ENCODE data around the gene NUDT8. TPM values are rescaled to one million over a fixed set of nuclear protein-coding genes. Genes with fewer than 3 reads are reported as not detected.

The NUDT8 gene
- total RNA-seq, 4 donors from 2014 or later, result 5.0 to 64.1 (median 45.4) TPM

- peaks cover 0 to 9% (median 0%) of the 10 kb centered on the region in 3 donors for H3K36me3 ChIP-seq
- no peak for TF ChIP-seq CTCF (IDR thresholded peaks at IDR 0.05)
- no peak for TF ChIP-seq POLR2A (IDR thresholded peaks at IDR 0.05)
- DNase-seq, result peak in 2 of 3 donors; percentile 60 to 61
- no peaks in the 10 kb centered on the region for H3K27me3 ChIP-seq
- peak overlapping the region; percentile 86 to 96 (median 90) for H3K27ac ChIP-seq
- no peaks in the 10 kb centered on the region for H3K9me3 ChIP-seq
- peak overlapping the region in 2 of 4 donors; percentile 56 to 67 for H3K4me3 ChIP-seq
- H3K4me1 ChIP-seq, result peaks cover 0 to 28% (median 17%) of the 10 kb centered on the region in 4 donors
Measured at GRCh38 chr11:67584881-67585873, 44.6 kb downstream of the NUDT8 start.

GRCh38 chr11:67584205-67584880 is 45.4 kb downstream of the NUDT8 start:
- Histone ChIP-seq H3K4me1 (peaks cover 0 to 28% (median 17%) of the 10 kb centered on the region in 4 donors), H3K27me3 (no peaks in the 10 kb centered on the region), H3K36me3 (peaks cover 0 to 9% (median 0%) of the 10 kb centered on the region in 3 donors), H3K4me3 (peak overlapping the region; percentile 46 to 67 (median 55)), H3K27ac (peak overlapping the region; percentile 86 to 96 (median 90)), H3K9me3 (no peaks in the 10 kb centered on the region)
- peak; percentile 53 to 86 (median 84) for DNase-seq
- TF ChIP-seq CTCF (IDR thresholded peaks at IDR 0.05) (no peak), POLR2A (IDR thresholded peaks at IDR 0.05) (peak in 1 of 2 donors; percentile 54)

- TF ChIP-seq CTCF (IDR thresholded peaks at IDR 0.05) (peak; percentile 57 to 85 (median 72)), POLR2A (IDR thresholded peaks at IDR 0.05) (peak; percentile 81 to 84)
- peak; percentile 86 to 94 (median 90) for DNase-seq
- Histone ChIP-seq H3K27me3 (no peaks in the 10 kb centered on the region), H3K4me3 (peak within 1 kb of the TSS; percentile 46 to 67 (median 55)), H3K36me3 (peaks cover 0 to 9% (median 0%) of the 10 kb centered on the region in 3 donors), H3K9me3 (no peaks in the 10 kb centered on the region), H3K27ac (peak within 1 kb of the TSS; percentile 86 to 96 (median 90)), H3K4me1 (peaks cover 0 to 27% (median 15%) of the 10 kb centered on the region in 4 donors)
Measured at GRCh38 chr11:67583247-67584204, 46.2 kb downstream of the NUDT8 start, which contains the start of gene GSTP1. GSTP1 (plus strand) TSS chr11:67583812; CDS start chr11:67583844, 32 bp downstream.

- no peak for DNase-seq
- Histone ChIP-seq H3K4me3 (no peak overlapping the region), H3K27me3 (no peaks in the 10 kb centered on the region), H3K36me3 (peaks cover 0 to 9% (median 0%) of the 10 kb centered on the region in 3 donors), H3K27ac (peak overlapping the region in 2 of 4 donors; percentile 13 to 73), H3K4me1 (peaks cover 0 to 27% (median 14%) of the 10 kb centered on the region in 4 donors), H3K9me3 (no peaks in the 10 kb centered on the region)
- no peak for TF ChIP-seq CTCF (IDR thresholded peaks at IDR 0.05)
- TF ChIP-seq POLR2A (IDR thresholded peaks at IDR 0.05), result no peak
Measured at GRCh38 chr11:67582011-67582410, 47.7 kb downstream of the NUDT8 start.
